ENCODE data around the gene SDCCAG8.

SDCCAG8 gene

DNA sequence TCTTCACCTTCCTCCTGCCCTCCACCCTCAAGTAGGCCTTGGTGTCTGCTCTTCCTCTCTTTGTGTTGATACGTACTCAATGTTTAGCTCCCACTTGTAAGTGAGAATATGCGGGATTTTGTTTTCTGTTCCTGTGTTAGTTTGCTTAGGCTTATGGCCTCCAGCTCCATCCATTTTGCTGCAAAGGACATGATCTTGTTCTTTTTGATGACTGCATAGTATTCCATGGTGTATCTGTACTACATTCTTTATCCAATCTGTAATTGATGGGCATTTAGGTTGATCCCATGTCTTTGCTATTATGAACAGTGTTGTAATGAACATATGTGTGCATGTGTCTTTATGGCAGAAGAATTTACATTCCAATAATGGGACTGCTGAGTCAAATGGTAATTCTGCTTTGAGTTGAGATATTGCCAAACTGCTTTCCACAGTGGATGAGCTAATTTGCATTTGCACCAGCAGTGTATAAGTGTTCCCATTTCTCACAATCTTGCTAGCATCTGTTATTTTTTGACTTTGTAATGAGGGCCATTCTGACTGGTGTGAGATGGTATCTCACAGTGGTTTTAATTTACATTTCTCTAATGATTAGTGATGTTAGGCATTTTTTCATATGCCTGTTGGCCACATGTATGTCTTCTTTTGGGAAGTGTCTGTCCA lies 272.7 kb downstream of the SDCCAG8 start:
- no peak for FAIRE-seq
- no peak for DNase-seq (ENCODE audit: insufficient read length, low spot score)

DNA sequence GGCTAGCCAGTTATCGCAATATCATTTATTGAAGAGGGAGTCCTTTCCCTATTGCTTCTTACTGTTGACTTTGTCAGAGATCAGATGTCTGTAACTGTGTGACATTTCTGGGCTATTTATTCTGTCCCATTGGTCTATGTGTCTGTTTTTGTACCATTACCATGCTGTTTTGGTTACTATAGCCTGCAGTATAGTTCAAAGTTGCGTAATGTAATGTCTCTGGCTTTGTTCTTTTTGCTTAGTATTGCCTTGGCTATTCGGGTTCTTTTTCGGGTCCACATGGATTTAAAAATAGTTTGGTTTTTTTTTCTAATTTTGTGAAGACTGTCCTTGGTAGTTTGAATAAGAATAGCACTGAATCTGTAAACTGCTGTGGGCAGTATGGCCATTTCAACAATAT lies 273.7 kb downstream of the SDCCAG8 start:
- DNase-seq (ENCODE audit: insufficient read length, low spot score) (no peak), FAIRE-seq (no peak)

DNA sequence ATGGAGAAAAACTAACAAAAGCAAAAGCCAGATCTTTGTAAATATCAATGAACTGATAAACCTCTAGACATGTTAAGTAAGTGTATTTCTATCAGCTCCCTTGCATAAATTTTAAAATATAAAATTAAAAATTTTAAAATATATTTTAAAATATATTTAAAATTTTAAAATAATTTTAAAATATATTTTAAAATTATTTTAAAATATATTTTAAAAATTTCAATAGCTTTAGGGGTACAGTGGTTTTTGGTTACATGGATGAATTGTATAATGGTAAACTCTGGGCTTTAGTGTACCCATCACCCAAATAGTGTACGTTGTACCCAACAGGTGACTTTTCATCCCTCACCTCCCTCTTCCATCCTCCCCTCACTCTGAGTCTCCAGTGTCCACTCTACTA lies 279.2 kb downstream of the SDCCAG8 start:
- DNase-seq (ENCODE audit: insufficient read length, low spot score) = no peak
- no peak for FAIRE-seq

DNA sequence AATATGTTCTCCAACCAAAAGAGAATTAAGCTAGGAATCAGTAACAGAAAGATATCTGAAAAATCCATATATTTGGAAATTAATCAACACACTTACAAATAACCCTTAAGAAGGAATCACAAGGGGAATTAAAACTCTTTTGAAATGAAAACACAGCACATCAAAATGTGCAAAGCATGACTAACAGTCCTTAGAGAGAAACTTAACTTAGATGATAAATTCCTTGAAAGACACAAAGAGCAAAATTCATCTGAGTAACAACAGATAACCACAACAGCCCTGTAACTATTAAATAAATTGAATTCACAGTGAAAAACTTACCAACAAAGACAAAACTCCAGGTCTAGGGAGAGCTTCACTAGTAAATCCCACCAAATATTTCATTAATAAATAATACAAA lies 283.8 kb downstream of the SDCCAG8 start:
- FAIRE-seq = no peak

DNA sequence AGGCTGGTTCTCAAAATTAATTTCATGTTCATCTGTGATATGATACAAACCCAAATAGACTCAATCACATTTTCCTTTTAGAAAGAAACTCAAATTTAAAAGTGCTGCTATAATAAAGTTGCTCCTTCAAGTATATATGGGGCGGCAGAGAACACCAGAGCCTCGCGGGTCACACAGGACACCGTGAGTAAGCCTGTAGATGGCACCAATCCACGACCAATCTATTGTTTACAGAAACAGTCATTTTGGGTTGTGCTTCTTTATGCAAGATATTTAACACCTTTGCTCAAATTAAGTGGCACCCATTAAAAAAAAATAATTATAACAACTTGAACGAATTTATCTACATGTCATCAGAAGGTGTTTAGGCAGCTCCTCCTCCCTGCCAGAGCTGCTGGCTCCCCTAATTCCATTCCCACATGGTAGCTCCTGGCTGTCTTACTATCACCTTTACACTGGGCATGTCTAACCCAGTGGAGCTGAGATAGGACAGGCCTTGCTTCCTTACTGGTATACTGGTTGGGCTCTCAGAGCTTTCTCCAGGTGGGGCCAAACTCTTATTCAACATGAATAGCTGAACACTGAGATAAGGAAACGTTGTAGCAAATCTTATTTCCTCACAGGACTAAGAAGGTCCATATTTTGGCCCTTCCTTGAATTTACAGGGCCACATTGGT lies 287.0 kb downstream of the SDCCAG8 start:
- FAIRE-seq (no peak), DNase-seq (ENCODE audit: insufficient read length, low spot score) (no peak)

More for the DNA sequence above, 283.8 kb downstream of the SDCCAG8 start:
- no peak for DNase-seq (ENCODE audit: insufficient read length, low spot score)

DNA sequence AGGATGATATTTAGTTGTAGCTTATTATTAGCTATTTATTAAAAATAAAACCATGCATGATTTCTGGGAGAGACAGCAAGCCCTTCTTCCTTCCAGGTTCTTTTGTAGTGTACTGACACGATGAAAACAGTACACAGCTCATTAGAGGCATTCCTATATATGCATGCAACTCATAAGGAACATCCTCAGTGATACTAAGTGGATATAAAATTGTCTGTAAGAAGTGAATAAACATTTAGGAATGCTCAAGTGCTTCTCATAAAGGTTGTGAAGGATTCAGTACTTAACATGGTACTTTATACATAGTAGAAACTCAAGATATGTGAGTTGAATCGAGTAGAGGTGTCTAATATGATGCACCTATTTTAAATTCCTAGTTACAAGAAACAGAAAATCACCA lies 287.7 kb downstream of the SDCCAG8 start:
- DNase-seq (ENCODE audit: insufficient read length, low spot score) (no peak), FAIRE-seq (no peak)

DNA sequence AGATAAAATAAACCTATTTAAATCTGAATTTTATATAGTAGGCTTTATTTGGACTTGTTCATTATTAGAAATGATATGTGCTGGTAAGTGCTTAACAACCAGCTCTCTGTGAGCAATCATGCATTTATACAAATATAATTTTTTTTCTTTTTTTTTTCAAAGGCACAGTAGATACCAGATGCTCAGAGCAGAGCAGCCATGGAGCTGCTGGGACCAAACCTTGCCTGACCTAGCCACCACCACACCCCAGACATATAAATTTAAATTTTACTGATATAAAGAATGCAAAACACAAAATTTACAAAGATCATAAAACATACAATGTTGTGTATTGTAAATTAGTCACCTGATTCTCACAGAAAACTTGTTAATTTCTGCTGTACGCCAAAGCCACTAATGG lies 290.6 kb downstream of the SDCCAG8 start:
- FAIRE-seq (no peak), DNase-seq (ENCODE audit: insufficient read length, low spot score) (no peak)

DNA sequence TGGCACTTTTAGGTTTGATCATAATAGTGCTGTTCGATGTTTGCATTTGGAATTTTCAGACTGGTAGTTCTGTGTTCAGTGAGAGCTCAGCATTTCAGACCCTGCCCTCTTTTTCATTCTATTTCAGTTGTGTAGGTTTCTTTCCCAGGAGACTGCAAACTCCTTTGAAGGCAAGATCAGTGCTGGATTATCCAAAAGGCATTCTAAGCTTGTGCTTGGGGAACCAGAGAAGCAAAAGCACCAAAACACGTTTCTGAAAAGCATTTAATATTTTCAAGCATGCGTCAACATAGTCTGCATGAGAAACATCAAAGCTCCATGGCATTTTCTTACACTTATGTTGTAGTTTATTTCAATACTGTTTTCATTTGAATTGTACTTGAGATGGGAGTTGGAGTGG lies 292.1 kb downstream of the SDCCAG8 start:
- DNase-seq (ENCODE audit: insufficient read length, low spot score) (no peak), FAIRE-seq (no peak)

DNA sequence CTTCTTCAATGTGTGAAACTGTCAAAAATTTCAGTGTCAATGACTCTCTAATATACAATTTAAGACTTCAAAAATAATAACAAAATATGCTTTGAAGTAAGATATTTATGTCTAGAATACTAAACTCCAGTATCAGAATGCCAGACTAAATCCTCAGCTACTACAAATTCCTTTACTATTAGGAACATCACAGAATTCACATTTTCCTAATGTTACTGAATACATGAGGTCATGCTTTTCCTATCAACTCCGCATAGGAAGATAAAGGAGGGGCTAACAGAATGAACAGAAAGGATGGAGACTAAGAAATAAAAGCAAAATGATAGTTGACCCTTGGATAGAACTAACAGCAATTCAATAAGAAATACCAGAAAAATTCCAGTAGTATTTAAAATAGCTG lies 292.7 kb downstream of the SDCCAG8 start:
- DNase-seq (ENCODE audit: insufficient read length, low spot score) (no peak), FAIRE-seq (no peak)

DNA sequence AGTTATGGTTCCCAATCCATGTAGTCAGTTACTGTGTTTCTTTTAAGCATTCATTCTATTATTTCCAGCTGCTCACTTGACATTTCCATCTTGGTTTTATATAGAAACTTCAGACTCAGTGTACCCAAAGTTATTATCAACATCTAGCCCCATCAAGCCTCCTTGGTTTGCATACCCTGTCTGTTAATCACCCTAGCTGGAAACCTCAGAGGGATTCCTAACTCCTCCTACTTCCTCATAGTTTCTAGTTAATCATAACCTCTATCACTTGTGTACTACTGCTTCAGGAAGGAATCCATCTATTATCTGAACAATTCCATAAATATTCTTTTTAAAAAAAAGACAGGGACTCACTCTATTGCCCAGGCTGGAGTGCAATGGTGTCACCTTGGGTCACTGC lies 293.3 kb downstream of the SDCCAG8 start:
- DNase-seq (ENCODE audit: insufficient read length, low spot score) (no peak), FAIRE-seq (no peak)
